GM21360 (cell line): Measurements from ENCODE around the gene FJX1.
"Not testable (repeated sequence)": the region's sequence is repeated elsewhere in the genome, so short reads cannot be mapped to it uniquely, and the experiment has no call there.

Experiments
- ATAC-seq: cut with Tn5 transposase; IDR thresholded peaks from one replicate; pipeline ENCODE4 v1.9.1; 2021; ENCODE audit warnings: mild to moderate bottlenecking, moderate library complexity; ENCODE audit not compliant: unreplicated experiment

The FJX1 gene

DNA sequence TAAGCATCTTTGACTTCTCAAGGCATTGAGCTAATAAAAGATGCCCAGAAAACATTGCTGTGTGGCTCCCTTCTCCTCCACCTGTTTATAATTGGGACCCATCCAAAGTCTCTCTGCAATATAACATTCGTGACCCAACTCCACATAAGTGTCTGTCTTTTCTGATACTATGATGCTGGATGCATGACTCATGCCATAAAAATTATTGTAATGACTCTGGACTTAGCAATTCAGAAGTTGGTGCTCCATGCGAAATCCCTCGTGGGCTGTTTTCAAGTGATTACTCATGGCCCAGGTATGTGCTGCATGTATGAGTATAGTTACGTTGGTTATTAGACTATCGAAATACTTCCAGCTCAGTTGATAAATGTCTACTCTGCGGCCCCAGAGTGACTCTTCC lies 11.7 kb downstream of the FJX1 start:
- ATAC-seq: no peak

DNA sequence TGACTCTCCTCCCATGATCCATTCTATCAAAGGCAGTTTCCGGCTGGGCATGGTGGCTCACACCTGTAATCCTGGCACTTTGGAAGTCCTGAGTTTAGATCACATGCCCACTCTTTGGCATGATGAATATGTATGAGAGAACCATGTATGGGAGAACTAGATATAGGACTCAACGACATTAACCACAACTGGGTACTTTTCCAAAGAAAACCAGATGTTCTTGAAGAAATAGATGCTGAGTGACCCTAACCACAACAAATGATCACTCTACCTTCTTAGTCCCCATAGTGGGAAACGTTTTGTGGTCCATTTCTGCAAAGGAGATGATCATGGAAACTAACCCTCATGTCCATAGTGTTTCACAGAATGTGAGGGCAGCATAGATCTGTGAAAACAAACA lies 13.6 kb downstream of the FJX1 start:
- no peak for ATAC-seq

DNA sequence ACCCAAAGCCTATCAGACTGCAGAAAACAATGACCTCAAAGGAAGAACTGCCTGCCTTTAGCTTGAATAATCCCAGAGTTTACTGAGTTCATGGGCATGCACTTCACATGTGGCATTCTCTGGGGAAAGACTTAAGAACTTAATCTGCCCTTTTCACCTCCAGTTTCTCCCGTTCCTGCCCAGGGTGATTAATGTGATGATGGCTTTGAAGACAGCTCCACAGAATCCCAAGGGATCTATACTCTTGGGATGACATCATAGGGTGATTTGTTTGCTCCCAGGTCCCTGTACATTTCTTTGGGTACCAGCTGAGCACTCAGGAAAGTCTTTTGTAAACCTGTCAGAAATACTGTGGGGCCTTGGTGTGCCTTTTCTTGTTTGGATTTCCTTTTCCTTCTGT lies 14.0 kb downstream of the FJX1 start:
- no peak for ATAC-seq

DNA sequence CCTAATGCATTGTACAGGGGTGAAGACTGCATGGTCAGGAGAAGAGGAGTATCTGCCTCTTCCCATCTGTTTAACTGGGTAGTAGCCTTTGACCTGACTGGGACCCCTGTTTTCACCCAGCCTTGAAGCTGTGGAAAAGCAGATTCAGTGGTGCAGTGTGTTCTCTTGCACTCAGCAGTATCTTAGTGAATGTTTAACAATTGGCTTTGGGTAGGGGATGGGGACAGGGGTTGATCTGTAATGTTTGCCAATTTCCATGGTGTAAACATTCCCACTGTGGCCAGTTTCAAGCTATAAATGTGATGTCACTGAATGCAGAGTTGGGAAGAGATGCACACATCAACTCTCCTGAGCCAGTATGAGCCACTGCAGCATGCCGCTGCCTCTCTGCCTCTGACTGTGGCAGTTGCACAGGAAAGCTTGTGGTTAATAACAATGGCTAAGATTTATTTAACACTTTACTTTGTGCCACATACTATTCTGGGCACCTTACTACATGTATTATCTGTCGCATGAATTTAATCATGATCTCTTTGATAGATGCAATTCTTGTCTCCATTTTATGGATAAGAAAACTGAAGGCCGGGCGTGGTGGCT lies 15.7 kb downstream of the FJX1 start:
- ATAC-seq: no peak

DNA sequence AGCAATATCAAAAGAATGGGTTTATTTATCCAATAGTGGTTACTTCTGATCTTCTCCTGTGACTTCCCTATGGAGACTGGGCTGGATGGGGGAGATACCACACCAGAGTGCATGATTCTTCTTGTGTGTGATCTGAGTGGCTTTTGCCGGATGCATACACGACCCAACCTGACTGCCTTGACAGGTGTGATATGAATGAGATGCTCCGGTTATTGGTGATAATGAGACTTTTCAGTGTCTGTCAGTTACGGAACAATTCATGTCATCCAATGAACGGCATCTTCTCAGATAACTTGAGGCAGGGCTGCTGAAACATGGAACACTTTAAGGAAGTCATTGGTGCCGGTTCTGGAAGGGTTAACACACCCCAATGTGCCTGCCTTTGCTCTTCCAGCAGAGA lies 17.7 kb downstream of the FJX1 start:
- no peak for ATAC-seq

DNA sequence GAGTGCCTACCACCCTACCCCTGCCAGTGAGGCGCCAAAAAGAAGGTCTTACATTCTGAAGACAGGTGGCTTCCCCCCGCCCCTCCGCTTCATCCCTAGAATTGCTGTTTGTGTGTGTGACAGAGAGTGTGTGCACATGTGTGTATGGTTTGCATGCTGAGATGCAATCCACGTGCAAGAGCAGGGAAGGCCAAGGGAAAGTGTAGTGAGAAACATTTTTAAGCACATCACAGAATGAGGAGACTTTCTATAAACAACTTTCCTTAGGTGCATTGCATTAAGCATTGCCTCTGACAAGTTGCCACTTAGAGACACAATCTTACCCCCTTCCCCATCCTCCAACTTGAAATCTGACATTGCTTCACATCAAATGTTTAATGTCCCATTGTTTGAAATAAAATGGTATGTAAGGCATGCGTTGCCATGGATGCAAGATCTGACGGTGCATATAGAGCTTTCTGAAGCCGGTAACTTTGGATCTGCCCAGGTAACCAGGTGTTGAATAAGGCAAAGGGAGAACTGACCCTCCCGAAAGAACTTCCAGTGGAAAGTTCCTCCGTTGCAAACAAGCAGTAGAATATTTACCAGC lies 21.4 kb downstream of the FJX1 start:
- no peak for ATAC-seq

DNA sequence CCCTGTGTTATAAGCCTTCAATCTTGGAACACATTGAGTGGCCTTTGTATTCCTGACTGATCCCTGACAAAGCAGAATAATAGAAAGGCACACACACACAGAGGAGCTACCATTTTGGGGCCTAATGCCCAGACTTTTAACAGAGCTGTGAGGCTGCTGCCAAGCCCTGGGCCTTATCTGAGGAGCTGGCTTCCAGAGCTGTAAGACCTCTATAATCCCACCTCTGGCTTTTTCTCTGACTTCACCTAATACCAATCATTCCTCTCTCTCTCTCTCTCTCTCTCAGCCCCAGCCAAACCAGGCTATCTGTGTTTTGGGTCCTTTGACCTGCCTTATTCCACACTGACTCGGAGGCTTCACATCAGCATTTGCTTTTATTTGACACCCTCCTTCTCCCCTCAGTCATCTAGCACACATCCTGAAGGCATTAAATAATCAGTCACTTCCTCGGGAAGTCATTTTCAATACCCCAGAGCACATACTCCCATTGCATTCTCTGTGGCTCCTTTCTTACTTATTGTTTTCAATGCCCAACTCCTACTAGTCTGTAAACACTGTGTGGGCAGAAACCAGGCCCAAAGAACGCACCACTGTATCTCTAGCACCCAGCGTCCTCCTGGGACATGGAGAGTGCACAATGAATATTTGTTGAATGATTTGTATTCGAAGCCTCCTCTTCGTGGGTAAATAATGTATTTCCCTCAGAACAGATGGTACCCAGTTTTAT lies 23.1 kb downstream of the FJX1 start:
- no peak for ATAC-seq

DNA sequence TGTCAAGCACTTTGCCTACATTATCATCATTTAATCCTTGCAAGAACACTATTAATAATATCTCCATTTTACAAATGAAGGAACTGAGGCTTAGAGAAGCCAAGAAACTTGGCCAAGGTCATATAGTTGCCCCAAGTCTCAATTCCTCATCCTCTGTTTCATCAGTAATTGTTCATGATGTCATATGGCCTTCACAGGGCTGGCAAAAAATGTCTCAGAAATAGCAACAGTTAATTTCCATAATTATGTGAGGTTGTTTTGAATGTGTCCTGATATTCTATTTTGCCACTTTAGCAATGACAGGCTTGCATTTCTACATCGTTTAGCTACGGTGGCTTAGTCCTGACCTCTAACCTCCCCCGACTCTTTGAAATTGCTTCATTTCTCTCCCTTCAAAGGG lies 23.7 kb downstream of the FJX1 start:
- ATAC-seq: no peak

DNA sequence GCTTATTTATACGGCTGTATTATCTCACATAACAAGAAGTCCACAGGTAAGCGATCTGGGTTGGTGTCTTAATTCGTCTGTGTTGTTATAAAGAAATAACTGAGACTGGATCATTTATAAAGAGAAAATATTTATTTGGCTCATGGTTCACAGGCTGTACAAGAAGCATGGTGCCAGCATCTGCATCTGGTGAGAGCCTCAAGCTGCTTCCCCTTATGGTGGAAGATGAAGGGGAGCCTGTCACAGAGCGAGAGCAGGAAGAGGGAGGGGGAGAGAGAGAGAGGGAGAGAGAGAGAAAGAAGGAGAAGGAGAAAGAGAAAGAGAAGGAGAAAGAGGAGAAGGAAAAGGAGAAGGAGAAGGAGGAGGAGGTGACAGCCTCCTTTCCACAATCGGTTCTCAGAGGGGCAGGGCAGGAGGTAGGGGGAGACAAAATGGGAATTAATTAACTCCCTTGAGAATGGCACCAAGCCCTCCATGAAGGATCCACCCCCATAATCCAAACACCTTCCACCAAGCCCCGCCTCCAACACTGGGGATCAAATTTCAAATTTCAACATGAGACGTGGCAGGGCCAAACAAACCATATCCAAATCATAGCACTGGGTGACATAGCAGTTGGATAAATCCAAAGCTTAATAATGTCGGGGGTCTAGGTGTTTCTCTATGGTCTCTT lies 29.3 kb downstream of the FJX1 start:
- no peak for ATAC-seq

DNA sequence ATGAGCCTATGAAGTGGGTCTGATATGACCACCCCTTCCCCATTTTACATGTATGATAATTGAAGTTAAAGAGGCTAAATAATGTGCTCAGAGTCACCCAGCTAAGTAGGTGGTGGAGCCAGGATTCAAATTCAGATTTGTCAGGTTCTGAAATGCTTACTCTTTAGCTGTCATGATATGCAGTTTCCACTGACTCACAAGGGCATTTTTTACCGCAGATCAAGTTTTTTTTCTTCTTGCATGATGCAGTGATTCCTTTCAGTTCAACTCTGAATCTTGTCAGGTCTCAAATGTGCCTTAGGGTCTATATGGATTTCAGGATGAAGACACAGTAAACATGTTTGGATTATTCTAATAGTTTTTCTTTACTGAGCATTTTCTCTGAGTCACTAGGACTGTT lies 31.7 kb downstream of the FJX1 start:
- no peak for ATAC-seq

DNA sequence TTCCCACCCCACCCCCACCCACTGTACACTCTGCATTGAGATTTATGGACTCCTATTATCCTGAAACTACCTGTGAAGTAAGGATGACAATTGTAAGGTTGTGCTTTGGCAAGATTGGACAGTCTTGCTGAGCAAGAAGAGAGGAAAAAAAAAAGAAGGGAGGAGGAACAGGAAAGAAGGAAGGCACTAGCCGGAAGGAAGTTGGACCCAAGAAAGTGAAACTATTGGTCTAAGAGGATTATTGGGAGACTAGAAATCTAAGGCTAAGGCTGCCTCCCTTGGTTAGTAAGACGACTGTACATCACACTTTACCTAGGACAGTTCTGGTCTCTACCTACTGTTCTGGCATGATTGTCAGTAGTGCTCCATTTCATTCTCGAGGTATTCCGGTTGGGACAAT lies 32.2 kb downstream of the FJX1 start:
- no peak for ATAC-seq

DNA sequence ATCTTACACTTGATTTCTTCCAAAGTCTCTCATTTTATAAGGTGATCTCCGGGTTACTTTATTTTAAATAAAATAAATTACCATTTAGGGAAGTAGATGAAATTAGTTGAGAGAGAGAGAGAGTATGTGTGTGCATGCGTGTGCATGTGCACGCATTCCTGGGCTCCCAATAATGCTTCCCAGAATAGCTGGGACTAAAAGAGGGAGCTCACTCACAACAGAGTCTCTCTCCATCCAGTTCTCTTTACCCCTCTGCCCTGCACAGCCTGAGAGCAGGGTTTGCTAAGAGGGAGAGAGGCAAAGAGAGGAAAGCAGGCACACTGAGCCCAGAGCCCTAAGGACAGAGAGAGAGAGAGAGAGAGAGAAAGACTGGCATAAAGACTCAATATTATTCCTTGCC lies 33.0 kb downstream of the FJX1 start:
- ATAC-seq: no peak

DNA sequence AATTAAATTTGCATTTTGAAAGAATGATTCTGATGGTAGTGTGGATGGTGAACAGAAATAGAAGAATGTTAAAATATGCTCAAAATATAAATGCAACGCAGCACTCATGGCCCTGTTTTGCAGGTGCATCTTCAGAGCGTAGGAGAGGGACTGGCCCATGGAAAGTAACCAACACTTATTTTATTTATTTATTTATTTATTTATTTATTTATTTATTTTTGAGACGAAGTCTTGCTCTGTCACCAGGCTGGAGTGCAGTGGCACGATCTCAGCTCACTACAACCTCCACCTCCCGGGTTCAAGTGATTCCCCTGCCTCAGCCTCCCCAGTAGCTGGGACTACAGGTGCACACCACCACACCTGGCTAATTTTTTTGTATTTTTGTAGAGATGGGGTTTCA lies 34.5 kb downstream of the FJX1 start:
- ATAC-seq: not testable (repeated sequence)

DNA sequence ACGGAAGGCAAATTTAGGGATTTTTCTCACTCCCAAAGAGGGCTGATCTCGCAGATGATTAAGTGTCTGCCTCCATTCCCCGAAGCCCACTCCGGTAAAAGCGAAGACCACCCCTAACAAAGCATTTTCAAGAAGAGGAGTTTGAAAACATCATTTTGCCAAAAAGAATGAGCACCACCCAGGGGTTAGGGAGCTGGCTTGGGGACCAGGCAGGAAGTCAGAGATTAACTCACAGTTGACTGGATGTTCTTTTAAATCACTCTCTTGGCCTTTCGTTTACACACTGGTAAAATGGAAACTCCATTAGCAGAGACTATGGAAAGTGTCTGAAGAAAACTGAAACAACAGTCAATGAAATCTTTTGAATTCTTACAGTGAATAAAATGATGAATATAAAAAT lies 36.5 kb downstream of the FJX1 start:
- ATAC-seq: no peak

DNA sequence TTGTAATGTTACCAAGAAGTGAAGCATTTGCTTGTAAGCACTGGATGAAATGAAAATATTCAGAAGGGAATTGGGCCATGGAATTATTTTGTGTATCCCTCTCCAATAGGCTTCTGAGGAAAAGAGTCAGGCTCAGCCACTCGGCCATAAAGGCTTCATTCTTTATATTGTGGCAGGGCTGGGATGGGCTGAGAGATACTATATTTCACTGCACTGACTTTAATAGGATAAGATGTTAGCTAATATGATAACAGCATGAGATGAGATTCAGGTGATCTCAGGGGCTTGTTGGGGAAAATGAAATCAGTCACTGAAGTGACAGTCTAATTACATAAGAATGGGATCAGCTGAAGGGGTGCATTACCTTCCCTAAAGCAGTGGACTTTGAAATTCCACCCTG lies 37.0 kb downstream of the FJX1 start:
- ATAC-seq: no peak

DNA sequence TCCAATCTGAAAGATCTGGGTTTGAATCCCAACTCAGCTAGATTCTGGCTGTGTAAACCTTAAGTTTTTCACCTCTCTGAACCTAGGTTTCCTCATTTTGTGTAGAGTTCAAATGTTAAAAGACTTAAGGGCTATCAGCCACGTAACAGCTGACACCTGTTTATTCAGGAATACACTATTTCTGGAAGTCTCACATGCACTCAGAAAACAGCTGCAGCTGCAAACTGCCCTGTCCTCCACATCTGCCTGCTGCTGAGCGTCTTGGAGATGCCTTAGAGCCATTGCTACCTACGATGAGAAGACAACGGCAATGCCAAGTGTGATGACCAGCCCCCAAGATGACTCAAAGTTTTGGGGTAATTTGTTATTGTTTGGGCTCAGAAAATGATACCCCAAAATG lies 37.6 kb downstream of the FJX1 start:
- ATAC-seq: no peak

DNA sequence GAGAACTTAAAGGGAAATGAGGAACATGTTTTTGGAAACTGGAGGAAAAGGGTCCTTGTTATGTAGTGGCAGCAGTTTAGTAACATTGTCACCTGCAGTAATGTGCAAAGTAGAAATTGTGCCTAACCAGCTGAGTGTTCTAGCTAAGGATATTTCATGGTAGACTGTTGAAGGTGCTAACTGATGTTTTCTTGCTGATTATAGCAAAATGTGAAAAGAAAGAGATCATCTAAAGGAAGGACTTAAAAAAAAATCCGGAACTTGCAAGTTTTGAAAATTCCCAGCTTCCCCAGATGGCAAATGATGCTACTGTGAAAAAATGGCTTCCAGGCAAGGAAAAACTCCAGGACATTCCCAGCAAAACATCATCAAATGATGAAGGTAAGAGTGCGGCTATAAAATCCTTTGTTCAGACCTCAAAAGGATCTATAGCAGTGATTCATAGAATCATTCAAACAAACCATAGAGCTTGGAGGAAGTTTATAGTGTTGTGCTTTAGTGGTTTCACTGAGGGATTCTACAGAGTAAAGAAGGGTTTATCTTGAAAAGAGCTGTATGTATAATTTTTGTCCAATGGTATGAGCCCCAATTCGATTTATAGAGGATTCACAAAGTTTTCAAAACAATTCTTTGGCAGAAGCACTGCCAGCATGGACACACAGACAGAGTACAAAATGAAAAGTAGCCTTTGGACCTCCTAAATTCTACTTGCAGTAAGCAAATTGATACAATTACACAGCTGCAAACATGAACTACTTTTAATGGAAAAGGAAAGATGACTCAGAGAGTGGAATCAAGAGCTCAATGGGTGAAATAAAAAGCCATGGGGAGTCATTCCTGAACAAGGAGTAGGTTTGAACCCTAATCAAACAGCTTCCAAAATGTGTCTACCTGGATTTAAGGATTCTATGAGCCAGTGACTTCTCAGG lies 40.0 kb downstream of the FJX1 start:
- ATAC-seq: no peak

DNA sequence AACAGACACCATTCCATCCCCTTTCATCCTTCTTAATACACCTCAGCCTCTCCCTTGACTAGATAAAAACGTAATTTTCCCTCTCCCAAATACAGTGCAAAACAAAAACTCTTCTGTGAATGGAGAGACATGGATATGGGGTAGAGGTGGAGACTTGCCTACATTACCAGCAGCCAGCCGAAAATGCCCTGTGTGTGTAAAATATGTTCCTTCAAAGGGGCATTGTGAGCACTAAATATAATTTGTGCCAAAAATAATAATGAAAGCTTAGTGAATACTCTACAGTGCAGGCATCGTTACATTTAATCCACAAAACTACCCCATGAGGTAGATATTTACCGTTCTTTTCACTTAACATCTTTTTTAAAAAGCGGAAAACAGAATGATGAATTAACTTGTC lies 43.3 kb downstream of the FJX1 start:
- no peak for ATAC-seq

DNA sequence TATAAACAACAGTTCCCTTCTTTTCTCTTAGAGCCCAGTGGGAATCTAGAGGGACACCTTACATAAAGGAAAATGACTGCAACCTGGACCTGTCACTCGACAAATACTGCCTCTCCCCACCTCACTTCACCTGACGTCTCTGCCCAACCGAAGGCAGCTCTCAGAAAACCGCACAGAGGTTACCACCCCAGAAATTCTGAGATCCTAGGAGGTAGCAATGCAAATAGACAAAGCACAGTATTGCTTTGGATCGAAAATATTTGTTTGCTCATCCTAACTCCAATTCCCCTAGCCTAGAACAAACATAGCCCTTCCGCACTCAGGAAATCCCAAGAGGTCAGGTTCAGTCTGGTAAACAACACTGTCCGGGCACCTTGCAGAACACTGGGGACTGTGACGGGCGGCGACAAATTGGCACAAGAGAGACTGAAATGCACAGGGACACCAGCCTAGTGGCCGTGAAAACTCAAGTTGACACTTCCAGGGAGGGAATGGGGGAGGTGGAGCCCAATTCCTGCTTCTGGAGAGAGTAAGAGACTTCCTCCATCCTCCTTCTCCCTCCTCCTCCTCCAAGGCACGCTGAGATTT lies 43.9 kb downstream of the FJX1 start:
- peak; percentile 39 for ATAC-seq

DNA sequence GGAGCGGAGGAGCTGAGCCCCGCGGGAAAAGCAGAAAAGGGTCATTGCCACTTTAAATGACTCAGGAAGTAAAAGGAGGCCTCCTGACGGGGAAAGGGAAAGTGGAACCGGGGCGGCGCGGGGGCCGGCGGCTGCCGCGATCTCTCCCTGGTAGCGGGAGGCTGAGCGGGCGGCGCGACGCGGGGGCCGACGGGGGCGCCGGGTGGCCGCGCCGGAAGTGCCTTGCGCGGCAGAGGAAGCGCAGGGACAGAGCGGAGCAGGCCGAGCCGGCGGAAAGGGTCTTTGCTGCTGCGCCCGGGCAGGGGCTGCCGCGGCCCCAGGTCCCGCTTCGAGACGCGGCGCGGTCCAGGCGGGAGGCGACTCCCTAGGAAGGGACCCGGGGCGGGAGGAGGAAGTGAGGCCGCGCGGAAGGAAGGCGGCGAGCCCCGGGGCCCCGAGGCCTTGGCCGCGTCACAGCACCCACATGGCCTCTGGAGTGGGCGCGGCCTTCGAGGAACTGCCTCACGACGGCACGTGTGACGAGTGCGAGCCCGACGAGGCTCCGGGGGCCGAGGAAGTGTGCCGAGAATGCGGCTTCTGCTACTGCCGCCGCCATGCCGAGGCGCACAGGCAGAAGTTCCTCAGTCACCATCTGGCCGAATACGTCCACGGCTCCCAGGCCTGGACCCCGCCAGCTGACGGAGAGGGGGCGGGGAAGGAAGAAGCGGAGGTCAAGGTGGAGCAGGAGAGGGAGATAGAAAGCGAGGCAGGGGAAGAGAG lies 44.6 kb downstream of the FJX1 start, which contains the start of gene TRIM44:
Gene TRIM44 (plus strand): TSS at position 127 of the 759 bp plus-strand sequence. CDS start 337 bp downstream, at position 464.
- peak; percentile 89 for ATAC-seq
